ENCODE data around the gene MFSD6L.

MFSD6L gene

GRCh38 chr17:8798846-8799569 lies at the start of gene MFSD6L:
Gene MFSD6L, minus strand, starts transcription at chr17:8799365. Its CDS starts 245 bp downstream, at chr17:8799120.
- no peak for DNase-seq

GRCh38 chr17:8847891-8848290 lies 48.7 kb upstream of the MFSD6L start:
- no peak for DNase-seq

- peak; percentile 23 for DNase-seq
Observed at GRCh38 chr17:8846768-8847211, 47.6 kb upstream of the MFSD6L start.

GRCh38 chr17:8844229-8845218 lies 45.4 kb upstream of the MFSD6L start:
- no peak for DNase-seq

- DNase-seq = no peak
Observed at GRCh38 chr17:8843344-8843743, 44.2 kb upstream of the MFSD6L start.

GRCh38 chr17:8841844-8842243 lies 42.7 kb upstream of the MFSD6L start:
- no peak for DNase-seq

GRCh38 chr17:8839410-8839935 lies 40.3 kb upstream of the MFSD6L start:
- no peak for DNase-seq

- no peak for DNase-seq
Observed at GRCh38 chr17:8838551-8839095, 39.5 kb upstream of the MFSD6L start.

- no peak for DNase-seq
Observed at GRCh38 chr17:8837563-8838075, 38.5 kb upstream of the MFSD6L start.

GRCh38 chr17:8836821-8837562 lies 37.8 kb upstream of the MFSD6L start:
- DNase-seq = no peak

- DNase-seq = no peak
Observed at GRCh38 chr17:8835631-8836364, 36.6 kb upstream of the MFSD6L start.

- no peak for DNase-seq
Observed at GRCh38 chr17:8835106-8835505, 35.9 kb upstream of the MFSD6L start.

GRCh38 chr17:8832711-8833352 lies 33.7 kb upstream of the MFSD6L start:
- DNase-seq = peak; percentile 6

GRCh38 chr17:8831234-8831849 lies 32.2 kb upstream of the MFSD6L start:
- DNase-seq = no peak

- DNase-seq = no peak
Observed at GRCh38 chr17:8830141-8830540, 31.0 kb upstream of the MFSD6L start.

GRCh38 chr17:8829036-8829941 lies 30.1 kb upstream of the MFSD6L start:
- DNase-seq = no peak

GRCh38 chr17:8828517-8828875 lies 29.3 kb upstream of the MFSD6L start:
- DNase-seq = no peak

- DNase-seq = no peak
Observed at GRCh38 chr17:8826808-8827435, 27.8 kb upstream of the MFSD6L start.

- no peak for DNase-seq
Observed at GRCh38 chr17:8825802-8826201, 26.6 kb upstream of the MFSD6L start.

Measured in CD4-positive, alpha-beta T cell treated with Interleukin-21 for 1 hour (primary cell).